ENCODE data around the gene TXN. TPM values are rescaled to one million over a fixed set of nuclear protein-coding genes. Genes with fewer than 3 reads are reported as not detected.

Gene TXN
- total RNA-seq, 1 donor from 2014 or later: 51.4 TPM

DNA sequence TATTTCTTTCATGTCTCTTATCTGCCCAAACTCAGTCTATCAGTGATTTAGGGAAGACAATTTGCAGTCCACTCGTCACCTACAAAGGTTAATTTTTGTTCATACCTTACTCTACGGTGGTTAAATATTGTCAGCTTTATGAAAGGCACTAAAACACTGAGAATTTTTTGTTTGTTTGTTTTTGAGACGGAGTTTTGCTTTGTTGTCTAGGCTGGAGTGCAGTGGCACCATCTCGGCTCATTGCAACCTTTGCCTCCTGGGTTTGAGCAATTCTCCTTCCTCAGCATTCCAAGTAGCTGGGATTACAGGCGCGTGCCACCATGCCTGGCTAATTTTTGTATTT is 26.4 kb upstream of the TXN start:
- no peak overlapping the region for H3K4me3 ChIP-seq
- intact Hi-C loops (cut with micrococcal nuclease): no loop called here
- TF ChIP-seq, protein P1, sequence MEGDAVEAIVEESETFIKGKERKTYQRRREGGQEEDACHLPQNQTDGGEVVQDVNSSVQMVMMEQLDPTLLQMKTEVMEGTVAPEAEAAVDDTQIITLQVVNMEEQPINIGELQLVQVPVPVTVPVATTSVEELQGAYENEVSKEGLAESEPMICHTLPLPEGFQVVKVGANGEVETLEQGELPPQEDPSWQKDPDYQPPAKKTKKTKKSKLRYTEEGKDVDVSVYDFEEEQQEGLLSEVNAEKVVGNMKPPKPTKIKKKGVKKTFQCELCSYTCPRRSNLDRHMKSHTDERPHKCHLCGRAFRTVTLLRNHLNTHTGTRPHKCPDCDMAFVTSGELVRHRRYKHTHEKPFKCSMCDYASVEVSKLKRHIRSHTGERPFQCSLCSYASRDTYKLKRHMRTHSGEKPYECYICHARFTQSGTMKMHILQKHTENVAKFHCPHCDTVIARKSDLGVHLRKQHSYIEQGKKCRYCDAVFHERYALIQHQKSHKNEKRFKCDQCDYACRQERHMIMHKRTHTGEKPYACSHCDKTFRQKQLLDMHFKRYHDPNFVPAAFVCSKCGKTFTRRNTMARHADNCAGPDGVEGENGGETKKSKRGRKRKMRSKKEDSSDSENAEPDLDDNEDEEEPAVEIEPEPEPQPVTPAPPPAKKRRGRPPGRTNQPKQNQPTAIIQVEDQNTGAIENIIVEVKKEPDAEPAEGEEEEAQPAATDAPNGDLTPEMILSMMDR (IDR thresholded peaks at IDR 0.05; ENCODE audit: borderline replicate concordance): no peak

DNA sequence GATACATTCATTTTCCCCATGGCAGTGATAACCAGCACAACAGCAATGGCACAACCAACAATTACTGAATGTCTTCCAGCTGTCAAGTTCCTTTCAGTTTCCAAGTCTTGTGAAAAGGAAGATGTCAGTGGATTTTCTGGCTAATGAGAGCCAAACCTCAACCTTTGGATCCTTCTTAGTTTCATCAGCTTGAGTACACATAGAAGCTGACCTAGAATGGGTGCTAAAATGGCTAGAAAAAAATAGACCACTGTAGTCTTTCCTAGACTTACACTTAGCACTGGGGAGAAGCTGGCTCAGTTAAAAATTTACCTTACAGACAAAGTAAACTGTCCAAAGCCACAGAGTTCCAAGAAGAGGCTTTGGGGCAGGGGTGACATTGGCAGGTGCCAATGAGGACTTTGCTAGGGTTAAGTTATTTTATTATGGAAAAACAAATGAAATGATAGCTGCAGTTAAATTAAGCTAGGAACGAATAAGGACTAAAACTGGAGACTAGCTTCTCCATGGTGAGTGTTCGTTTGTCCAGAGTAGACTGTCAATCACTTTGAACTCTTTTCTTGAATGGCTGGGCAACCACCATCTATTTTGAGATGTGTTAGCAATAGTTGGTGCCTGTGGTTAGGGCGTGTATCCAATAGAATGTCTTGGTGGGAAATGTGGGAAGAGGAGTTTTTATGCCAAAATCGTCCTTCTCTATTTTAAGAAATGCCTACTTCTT is 25.9 kb upstream of the TXN start:
- Histone ChIP-seq H3K27me3 (ENCODE audit: low read depth) (no peaks in the 10 kb centered on the region), H3K9me3 (replicated peaks) (no peaks in the 10 kb centered on the region), H3K27ac (replicated peaks) (no peak overlapping the region), H3K36me3 (no peaks in the 10 kb centered on the region), H3K4me3 (no peak overlapping the region), H3K4me1 (no peaks in the 10 kb centered on the region)
- TF ChIP-seq, protein P1 (IDR thresholded peaks at IDR 0.05; ENCODE audit: borderline replicate concordance): no peak
- intact Hi-C loops (cut with micrococcal nuclease): no loop called here
- no peak for DNase-seq

More for the DNA sequence above, 26.4 kb upstream of the TXN start:
- H3K36me3 ChIP-seq: no peaks in the 10 kb centered on the region
- DNase-seq: no peak
- H3K9me3 ChIP-seq (replicated peaks): no peaks in the 10 kb centered on the region
- H3K27me3 ChIP-seq (ENCODE audit: low read depth): no peaks in the 10 kb centered on the region
- H3K27ac ChIP-seq (replicated peaks): no peak overlapping the region
- H3K4me1 ChIP-seq: no peaks in the 10 kb centered on the region

DNA sequence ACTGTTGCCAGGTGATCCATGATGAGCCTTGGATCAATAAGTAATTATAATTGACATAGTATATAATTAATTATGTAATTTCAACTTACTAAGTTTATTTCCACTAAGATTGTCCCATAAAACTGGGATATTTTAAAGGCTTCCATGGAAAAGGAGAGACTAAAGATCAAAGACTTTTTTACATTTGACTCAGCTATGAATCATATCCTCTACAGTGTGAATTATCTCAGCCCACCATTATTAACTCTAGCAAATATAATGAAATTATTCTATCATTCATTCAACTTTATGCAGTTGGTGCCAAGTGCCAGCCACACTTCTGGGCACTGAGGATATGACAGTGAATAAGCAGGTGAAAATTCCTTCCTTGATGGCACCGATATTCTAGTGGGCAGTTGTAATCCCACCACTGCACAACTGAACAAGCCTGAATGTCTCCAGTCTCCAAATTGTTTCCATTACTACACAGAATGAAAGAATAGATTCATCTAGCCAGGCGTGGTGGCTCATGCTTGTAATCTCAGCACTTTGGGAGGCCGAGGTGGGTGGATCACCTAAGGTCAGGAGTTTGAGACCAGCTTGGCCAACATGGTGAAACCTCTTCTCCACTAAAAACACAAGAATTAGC is 21.9 kb upstream of the TXN start:
- no peaks in the 10 kb centered on the region for H3K9me3 ChIP-seq (replicated peaks)
- H3K4me3 ChIP-seq: no peak overlapping the region
- intact Hi-C loops (cut with micrococcal nuclease): no loop called here
- H3K4me1 ChIP-seq: no peaks in the 10 kb centered on the region
- DNase-seq: no peak
- H3K27me3 ChIP-seq (ENCODE audit: low read depth): no peaks in the 10 kb centered on the region
- TF ChIP-seq, protein P1 (IDR thresholded peaks at IDR 0.05; ENCODE audit: borderline replicate concordance): no peak
- no peaks in the 10 kb centered on the region for H3K36me3 ChIP-seq
- no peak overlapping the region for H3K27ac ChIP-seq (replicated peaks)

DNA sequence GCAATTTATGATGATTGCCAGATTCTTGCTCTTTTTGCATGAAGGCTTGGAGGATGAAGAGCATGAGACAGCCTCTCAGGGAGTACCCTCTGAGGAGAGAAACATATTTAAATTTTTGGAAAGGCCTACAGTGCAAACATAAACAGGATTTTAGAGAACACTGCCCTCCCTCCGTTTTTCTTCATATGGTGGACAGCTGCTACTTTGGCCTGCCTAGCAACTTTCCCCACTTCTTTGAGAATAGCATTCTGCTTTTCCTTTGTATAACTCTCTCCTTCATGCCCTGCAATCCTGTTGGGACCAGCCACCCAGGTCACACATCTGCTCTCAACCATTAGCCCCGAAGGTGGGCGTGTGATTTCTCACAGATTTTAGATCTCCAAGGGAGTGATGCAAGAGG is 20.5 kb upstream of the TXN start:
- no peaks in the 10 kb centered on the region for H3K4me1 ChIP-seq
- H3K27me3 ChIP-seq (ENCODE audit: low read depth): no peaks in the 10 kb centered on the region
- intact Hi-C loops (cut with micrococcal nuclease): no loop called here
- no peak for DNase-seq
- no peak overlapping the region for H3K4me3 ChIP-seq
- TF ChIP-seq, protein P1 (IDR thresholded peaks at IDR 0.05; ENCODE audit: borderline replicate concordance): no peak
- H3K9me3 ChIP-seq (replicated peaks): no peaks in the 10 kb centered on the region
- no peaks in the 10 kb centered on the region for H3K36me3 ChIP-seq
- no peak overlapping the region for H3K27ac ChIP-seq (replicated peaks)

DNA sequence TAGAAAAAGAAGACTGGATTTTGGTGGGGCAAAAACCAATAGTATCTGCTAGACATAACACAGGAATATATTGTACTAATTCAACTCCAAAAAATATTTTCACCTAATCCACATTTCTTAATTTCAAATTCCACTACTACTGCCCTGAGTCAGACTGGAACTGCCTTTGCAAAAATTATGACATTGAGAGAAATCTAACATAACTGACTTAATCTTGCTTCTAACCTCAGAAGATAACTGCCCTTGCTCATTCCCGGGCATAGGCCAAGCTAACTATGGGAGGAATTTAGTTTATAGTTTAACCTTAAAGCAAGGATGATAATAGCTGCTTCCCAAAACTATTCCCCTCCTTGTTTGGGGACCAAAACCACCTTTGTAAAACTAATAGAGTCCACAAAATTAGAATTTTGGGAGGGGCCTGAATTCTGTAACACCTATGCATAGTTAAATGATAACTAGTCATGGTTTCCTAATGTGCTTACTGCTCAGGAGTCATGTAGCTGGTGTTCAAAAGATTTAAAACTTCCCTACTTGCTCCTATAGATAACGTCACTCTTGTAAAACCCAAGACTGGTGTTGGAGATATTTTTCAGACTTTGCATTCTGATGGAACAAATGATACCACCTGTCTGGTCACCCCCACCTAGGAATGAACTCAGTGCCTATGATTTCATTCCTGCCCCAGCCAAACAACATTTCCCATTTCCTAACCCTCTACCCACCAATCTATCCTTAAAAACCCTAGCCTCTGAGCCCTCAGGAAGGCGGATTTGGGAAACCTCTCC is 14.1 kb upstream of the TXN start:
- TF ChIP-seq, protein P1 (IDR thresholded peaks at IDR 0.05; ENCODE audit: borderline replicate concordance): no peak
- DNase-seq: no peak
- intact Hi-C loops (cut with micrococcal nuclease): no loop called here
- H3K27ac ChIP-seq (replicated peaks): no peak overlapping the region
- no peaks in the 10 kb centered on the region for H3K27me3 ChIP-seq (ENCODE audit: low read depth)
- no peaks in the 10 kb centered on the region for H3K4me1 ChIP-seq
- H3K9me3 ChIP-seq (replicated peaks): no peaks in the 10 kb centered on the region
- H3K4me3 ChIP-seq: no peak overlapping the region
- H3K36me3 ChIP-seq: no peaks in the 10 kb centered on the region
